BE2C (cell line): Measurements from ENCODE around the gene CRIP2.

Experiments used
- DNase-seq: peaks from one replicate; pipeline ENCODE4 v3.0.0-alpha.2; 2020
- H3K27me3 ChIP-seq: fragments of 250-450 bp; sonication (Bioruptor Pico); 2 replicates; pipeline ENCODE4 v1.5.1; 2020; ENCODE audit warnings: mild to moderate bottlenecking
- H3K36me3 ChIP-seq: fragments of 250-450 bp; sonication (Bioruptor Pico); 2 replicates; pipeline ENCODE4 v1.5.1; 2020; ENCODE audit warnings: mild to moderate bottlenecking
- H3K4me1 ChIP-seq: fragments of 250-450 bp; sonication (Bioruptor Pico); 2 replicates; pipeline ENCODE4 v1.5.1; 2020
- H3K4me3 ChIP-seq: 2 replicates; pipeline ENCODE4 v1.5.1; 2011; ENCODE audit warnings: low read depth, low read length
- H3K9me3 ChIP-seq: fragments of 250-450 bp; sonication (Bioruptor Pico); 2 replicates; pipeline ENCODE4 v1.5.1; 2020
- TF ChIP-seq, protein P1 (sequence below): IDR thresholded peaks from 2 replicates; pipeline ENCODE4 v1.5.1; 2012; ENCODE audit warnings: mild to moderate bottlenecking, low read depth, low read length

CRIP2 gene

DNA sequence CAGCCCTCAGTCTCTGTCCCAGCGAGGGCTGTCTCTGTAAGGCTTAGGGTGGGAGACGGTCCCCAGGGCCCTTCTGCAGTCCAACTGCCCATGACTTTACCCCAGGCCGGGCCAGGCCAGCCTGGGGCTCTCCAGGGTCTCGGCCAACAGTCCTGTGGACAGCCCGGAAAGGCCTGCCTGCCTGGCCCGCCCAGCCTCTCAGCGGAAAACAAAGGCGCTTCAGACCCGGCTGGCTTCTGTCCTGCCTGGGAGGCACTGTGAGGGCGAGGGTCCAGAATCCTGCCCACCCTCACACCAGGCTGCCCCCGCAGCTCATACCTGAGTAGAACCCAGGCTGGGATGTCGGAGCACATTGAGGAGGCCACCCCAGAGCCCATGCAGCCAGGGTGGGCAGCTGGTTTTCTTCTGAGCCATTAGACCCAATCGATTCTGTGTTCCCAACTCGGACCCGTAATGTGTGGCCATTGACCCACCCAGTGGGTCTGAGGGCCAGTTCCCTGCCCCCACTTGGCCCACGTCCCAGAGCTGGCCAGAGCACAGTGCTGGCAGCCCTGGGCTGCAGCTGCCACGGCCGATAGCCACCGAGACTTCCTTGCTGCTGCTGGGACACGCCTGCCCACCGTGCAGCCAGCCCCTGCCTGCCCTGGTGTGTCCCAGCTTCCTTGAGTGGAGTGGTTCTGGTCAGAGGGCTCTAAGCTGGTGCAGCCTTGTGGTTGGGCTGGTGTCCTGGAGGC lies 1.6 kb downstream of the CRIP2 start:
- Histone ChIP-seq H3K9me3 (no peaks in the 10 kb centered on the region), H3K27me3 (no peaks in the 10 kb centered on the region), H3K36me3 (peaks cover 7% of the 10 kb centered on the region), H3K4me3 (peak overlapping the region; percentile 67), H3K4me1 (peaks cover 37% of the 10 kb centered on the region)
- TF ChIP-seq, protein P1, sequence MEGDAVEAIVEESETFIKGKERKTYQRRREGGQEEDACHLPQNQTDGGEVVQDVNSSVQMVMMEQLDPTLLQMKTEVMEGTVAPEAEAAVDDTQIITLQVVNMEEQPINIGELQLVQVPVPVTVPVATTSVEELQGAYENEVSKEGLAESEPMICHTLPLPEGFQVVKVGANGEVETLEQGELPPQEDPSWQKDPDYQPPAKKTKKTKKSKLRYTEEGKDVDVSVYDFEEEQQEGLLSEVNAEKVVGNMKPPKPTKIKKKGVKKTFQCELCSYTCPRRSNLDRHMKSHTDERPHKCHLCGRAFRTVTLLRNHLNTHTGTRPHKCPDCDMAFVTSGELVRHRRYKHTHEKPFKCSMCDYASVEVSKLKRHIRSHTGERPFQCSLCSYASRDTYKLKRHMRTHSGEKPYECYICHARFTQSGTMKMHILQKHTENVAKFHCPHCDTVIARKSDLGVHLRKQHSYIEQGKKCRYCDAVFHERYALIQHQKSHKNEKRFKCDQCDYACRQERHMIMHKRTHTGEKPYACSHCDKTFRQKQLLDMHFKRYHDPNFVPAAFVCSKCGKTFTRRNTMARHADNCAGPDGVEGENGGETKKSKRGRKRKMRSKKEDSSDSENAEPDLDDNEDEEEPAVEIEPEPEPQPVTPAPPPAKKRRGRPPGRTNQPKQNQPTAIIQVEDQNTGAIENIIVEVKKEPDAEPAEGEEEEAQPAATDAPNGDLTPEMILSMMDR, result no peak
- DNase-seq, result peak; percentile 60

DNA sequence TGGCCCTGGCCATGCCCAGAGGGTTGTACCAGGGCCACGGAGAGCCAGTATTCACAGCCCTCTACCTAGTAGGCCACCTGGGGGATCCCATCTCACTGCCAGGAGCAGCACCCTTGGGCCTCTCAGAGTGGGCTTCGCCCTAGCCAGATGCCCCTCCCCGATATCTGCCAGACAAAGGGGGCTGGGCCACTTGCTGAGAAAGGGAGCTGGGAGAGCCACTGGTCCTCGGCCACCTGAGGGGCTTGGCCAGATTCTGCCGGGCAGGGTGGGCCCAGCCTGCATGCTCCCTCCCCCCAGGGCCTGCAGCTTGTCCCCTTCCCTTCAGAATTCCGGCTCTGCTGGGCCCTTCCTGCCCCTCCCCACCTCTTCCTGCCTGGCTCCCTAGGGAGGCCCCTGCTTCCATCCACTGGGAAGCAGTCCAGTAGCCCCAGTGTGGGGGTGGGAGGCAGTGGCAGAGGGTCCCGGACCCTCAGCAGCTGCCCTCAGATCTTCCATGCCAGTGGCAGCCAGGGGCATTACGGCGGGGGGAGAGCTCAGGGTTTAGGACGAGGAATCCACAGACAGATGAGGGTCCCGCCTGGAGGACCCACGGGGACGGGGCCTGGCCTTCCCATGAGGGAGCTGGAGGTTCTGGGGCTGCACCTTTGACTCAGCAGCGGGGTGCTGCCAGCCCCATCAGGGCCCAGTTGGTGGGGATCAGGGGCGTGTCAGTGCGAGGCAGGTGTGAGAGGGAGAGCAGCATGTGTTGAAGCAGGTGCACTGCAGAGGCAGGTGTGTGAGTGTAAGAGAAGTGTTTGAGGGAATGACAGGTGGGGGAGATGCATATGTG lies 2.4 kb downstream of the CRIP2 start:
- peak overlapping the region; percentile 67 for H3K4me3 ChIP-seq
- peak; percentile 64 for DNase-seq
- H3K4me1 ChIP-seq, result peaks cover 33% of the 10 kb centered on the region
- TF ChIP-seq, protein P1, result no peak
- H3K36me3 ChIP-seq, result peaks cover 7% of the 10 kb centered on the region
- H3K27me3 ChIP-seq, result no peaks in the 10 kb centered on the region
- no peaks in the 10 kb centered on the region for H3K9me3 ChIP-seq

- Histone ChIP-seq H3K9me3 (no peaks in the 10 kb centered on the region), H3K27me3 (no peaks in the 10 kb centered on the region), H3K4me3 (no peak overlapping the region; the same call in 1 of the 2 replicates), H3K4me1 (peaks cover 32% of the 10 kb centered on the region), H3K36me3 (peaks cover 7% of the 10 kb centered on the region)
- TF ChIP-seq, protein P1, result no peak
- DNase-seq, result no peak
These were observed 3.2 kb downstream of the CRIP2 start for GRCh38 chr14:105477660-105478397.

DNA sequence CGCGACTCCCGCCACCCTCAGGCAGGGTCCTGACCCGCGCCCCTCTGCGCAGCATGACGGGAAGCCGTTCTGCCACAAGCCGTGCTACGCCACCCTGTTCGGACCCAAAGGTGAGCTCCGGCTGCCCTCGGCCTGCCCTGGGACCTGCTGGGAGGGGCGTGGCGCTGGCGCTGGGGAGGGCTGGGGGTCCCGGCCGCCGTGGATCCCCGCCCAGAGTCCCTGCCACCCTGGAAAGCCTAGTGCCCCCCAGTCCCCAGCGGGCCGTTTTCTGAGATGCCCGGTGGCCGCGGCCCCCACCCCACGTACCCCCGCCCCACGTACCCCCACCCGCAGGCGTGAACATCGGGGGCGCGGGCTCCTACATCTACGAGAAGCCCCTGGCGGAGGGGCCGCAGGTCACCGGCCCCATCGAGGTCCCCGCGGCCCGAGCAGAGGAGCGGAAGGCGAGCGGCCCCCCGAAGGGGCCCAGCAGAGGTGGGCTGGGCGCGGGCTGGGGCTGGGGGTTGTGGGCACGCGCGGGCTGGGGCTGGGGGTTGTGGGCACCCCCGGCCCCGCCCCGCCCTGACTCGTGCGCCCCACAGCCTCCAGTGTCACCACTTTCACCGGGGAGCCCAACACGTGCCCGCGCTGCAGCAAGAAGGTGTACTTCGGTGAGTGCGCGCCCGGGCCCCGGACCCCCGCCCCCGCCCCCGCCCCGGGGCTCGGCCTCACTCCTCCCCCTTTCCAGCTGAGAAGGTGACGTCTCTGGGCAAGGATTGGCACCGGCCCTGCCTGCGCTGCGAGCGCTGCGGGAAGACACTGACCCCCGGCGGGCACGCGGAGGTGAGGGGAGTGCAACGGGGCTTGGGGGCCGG lies 4.0 kb downstream of the CRIP2 start:
- no peaks in the 10 kb centered on the region for H3K27me3 ChIP-seq
- TF ChIP-seq, protein P1, result no peak
- no peak for DNase-seq
- H3K9me3 ChIP-seq, result no peaks in the 10 kb centered on the region
- peaks cover 7% of the 10 kb centered on the region for H3K36me3 ChIP-seq
- H3K4me3 ChIP-seq, result no peak overlapping the region
- peaks cover 35% of the 10 kb centered on the region for H3K4me1 ChIP-seq

DNA sequence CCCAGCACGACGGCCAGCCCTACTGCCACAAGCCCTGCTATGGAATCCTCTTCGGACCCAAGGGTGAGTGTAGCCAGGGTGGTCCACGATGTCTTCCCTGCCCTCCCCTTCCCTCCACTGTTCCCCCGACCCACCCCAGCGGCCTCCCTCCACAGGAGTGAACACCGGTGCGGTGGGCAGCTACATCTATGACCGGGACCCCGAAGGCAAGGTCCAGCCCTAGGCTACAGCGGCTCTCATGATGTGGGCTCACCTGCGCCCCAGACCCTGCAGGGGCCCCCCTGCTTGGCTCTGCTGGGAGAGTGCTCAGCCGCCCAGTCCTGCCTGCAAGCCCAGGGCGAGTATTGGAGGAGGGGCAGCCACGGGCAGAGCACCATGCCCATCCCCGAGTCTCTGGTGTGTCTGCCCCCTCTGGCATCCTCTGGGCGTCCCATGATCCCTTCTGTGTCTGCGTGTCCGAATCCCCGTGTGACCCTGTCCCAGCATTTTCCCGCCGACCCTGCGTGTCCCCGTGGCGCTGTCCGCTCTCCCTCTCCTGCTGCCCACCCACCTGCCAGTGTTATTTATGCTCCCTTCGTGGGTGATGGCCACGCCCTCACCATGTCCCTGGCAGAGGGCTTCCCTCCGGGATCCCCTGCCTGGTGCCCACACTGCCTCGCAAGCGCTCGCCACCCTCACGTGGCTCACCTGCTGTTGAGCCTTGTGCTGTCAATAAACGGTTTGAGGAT lies 5.0 kb downstream of the CRIP2 start:
- peaks cover 42% of the 10 kb centered on the region for H3K4me1 ChIP-seq
- no peak for DNase-seq
- H3K4me3 ChIP-seq, result no peak overlapping the region

More for the DNA sequence above, 5.0 kb downstream of the CRIP2 start:
- TF ChIP-seq, protein P1, result 0 out of 2 replicates have a peak, but pooled peaks have one; percentile 3
- no peaks in the 10 kb centered on the region for H3K9me3 ChIP-seq
- H3K27me3 ChIP-seq, result no peaks in the 10 kb centered on the region
- H3K36me3 ChIP-seq, result peaks cover 7% of the 10 kb centered on the region
